WTC11 (cell line): ENCODE data around the gene KLHL10. TPM values are rescaled to one million over a fixed set of nuclear protein-coding genes. Genes with fewer than 3 reads are reported as not detected.

Source experiments
- ATAC-seq: fragments of 200-7000 bp; cut with Tn5 transposase; 2 replicates; pipeline ENCODE4 v1.10.0; 2021; ENCODE audit warnings: mild to moderate bottlenecking, moderate library complexity
- CTCF ChIA-PET: fragments of 300-600 bp; sonication (Branson Sonifier 250); formaldehyde crosslinking; loops from one replicate; lab custom pipeline; 2021; ENCODE audit warnings: antibody characterized with exemption; lab: Charles Lee
- POLR2A ChIA-PET: fragments of 350-600 bp; sonication (Branson Sonifier 250); formaldehyde crosslinking; loops from one replicate; lab custom pipeline; 2021; ENCODE audit warnings: antibody characterized with exemption; lab: Charles Lee
- DNase-seq: peaks from one replicate; pipeline ENCODE4 v3.0.0; 2021; ENCODE audit warnings: low spot score
- H3K27ac Mint-ChIP-seq: 2 replicates; pipeline ENCODE4 v1.8.0; 2021; ENCODE audit warnings: mixed read lengths
- H3K27me3 Mint-ChIP-seq: 2 replicates; pipeline ENCODE4 v1.8.0; 2021; ENCODE audit warnings: low read depth, mild to moderate bottlenecking, moderate library complexity, mixed read lengths
- H3K36me3 Mint-ChIP-seq: 2 replicates; pipeline ENCODE4 v1.8.0; 2021; ENCODE audit warnings: mixed read lengths
- H3K4me1 Mint-ChIP-seq: 2 replicates; pipeline ENCODE4 v1.8.0; 2022; ENCODE audit warnings: mixed read lengths
- H3K4me3 Mint-ChIP-seq: 2 replicates; pipeline ENCODE4 v1.8.0; 2021; ENCODE audit warnings: mild to moderate bottlenecking, moderate library complexity, mixed read lengths
- H3K9me3 Mint-ChIP-seq: 2 replicates; pipeline ENCODE4 v1.8.0; 2021; ENCODE audit warnings: mixed read lengths
- ATF6 ChIP-seq: sonication (generic); formaldehyde crosslinking; IDR thresholded peaks from 2 replicates; pipeline ENCODE4 v1.8.1; 2023; ENCODE audit warnings: mild to moderate bottlenecking, missing genetic modification reagents
- CREB1 ChIP-seq: sonication (generic); formaldehyde crosslinking; IDR thresholded peaks from 2 replicates; pipeline ENCODE4 v1.8.0; 2023; ENCODE audit warnings: mild to moderate bottlenecking, missing genetic modification reagents
- FOXJ3 ChIP-seq: sonication (generic); formaldehyde crosslinking; IDR thresholded peaks from 2 replicates; pipeline ENCODE4 v1.9.0; 2021; ENCODE audit warnings: missing genetic modification reagents, mild to moderate bottlenecking, borderline replicate concordance
- GTF2I ChIP-seq: fragments of 250-450 bp; sonication (Bioruptor Pico); conservative IDR thresholded peaks from 2 replicates; pipeline ENCODE4 v1.4.0; 2021; ENCODE audit warnings: mild to moderate bottlenecking
- NFATC4 ChIP-seq: fragments of 250-450 bp; sonication (Bioruptor Pico); IDR thresholded peaks from 2 replicates; pipeline ENCODE4 v1.9.0; 2021; ENCODE audit warnings: mild to moderate bottlenecking
- NR2C2 ChIP-seq: sonication (generic); formaldehyde crosslinking; IDR thresholded peaks from 2 replicates; pipeline ENCODE4 v1.8.0; 2022; ENCODE audit warnings: mild to moderate bottlenecking, missing genetic modification reagents
- RELA ChIP-seq: sonication (generic); formaldehyde crosslinking; IDR thresholded peaks from 2 replicates; pipeline ENCODE4 v1.8.1; 2022; ENCODE audit warnings: missing genetic modification reagents, mild to moderate bottlenecking, borderline replicate concordance
- SMAD4 ChIP-seq: sonication (generic); formaldehyde crosslinking; IDR thresholded peaks from 2 replicates; pipeline ENCODE4 v1.8.0; 2022; ENCODE audit warnings: mild to moderate bottlenecking, missing genetic modification reagents
- USF1 ChIP-seq: sonication (generic); formaldehyde crosslinking; IDR thresholded peaks from 2 replicates; pipeline ENCODE4 v1.8.0; 2022; ENCODE audit warnings: mild to moderate bottlenecking, missing genetic modification reagents
- ZNF423 ChIP-seq: fragments of 250-450 bp; sonication (Bioruptor Pico); IDR thresholded peaks from 2 replicates; pipeline ENCODE4 v2.1.2; 2022; ENCODE audit warnings: mild to moderate bottlenecking, moderate library complexity
- total RNA-seq: library from RNA; stranded (reverse); gene quantifications from 3 replicates; pipeline ENCODE4 v1.2.3, GENCODE V29; 2021
- TF ChIP-seq, protein P1 (sequence below): sonication (generic); formaldehyde crosslinking; IDR thresholded peaks from 2 replicates; pipeline ENCODE4 v1.8.0; 2022; ENCODE audit warnings: missing genetic modification reagents
- TF ChIP-seq, protein P2 (sequence below): sonication (generic); formaldehyde crosslinking; IDR thresholded peaks from 2 replicates; pipeline ENCODE4 v1.8.1; 2022; ENCODE audit warnings: missing genetic modification reagents, borderline replicate concordance
- TF ChIP-seq, protein P3 (sequence below): sonication (generic); formaldehyde crosslinking; IDR thresholded peaks from 2 replicates; pipeline ENCODE4 v1.8.0; 2022; ENCODE audit warnings: mild to moderate bottlenecking, missing genetic modification reagents
- TF ChIP-seq, protein P4 (sequence below): sonication (generic); formaldehyde crosslinking; IDR thresholded peaks from 2 replicates; pipeline ENCODE4 v1.8.1; 2023; ENCODE audit warnings: mild to moderate bottlenecking, missing genetic modification reagents, borderline replicate concordance
- TF ChIP-seq, protein P5 (sequence below): sonication (generic); formaldehyde crosslinking; IDR thresholded peaks from 2 replicates; pipeline ENCODE4 v1.8.0; 2023; ENCODE audit warnings: missing genetic modification reagents, mild to moderate bottlenecking, borderline replicate concordance
- TF ChIP-seq, protein P6 (sequence below): sonication (generic); formaldehyde crosslinking; IDR thresholded peaks from 2 replicates; pipeline ENCODE4 v1.8.1; 2022; ENCODE audit warnings: mild to moderate bottlenecking, moderate library complexity, missing genetic modification reagents

The KLHL10 gene
- total RNA-seq, 1 experiment from 2014 or later: 0.35 TPM

GRCh38 chr17:41794540-41794975 is 43.1 kb upstream of the KLHL10 start:
- Mint-ChIP-seq H3K27ac (no peak overlapping the region), H3K27me3 (peaks cover 46% of the 10 kb centered on the region), H3K4me3 (no peak overlapping the region), H3K36me3 (no peaks in the 10 kb centered on the region), H3K4me1 (peaks cover 38% of the 10 kb centered on the region), H3K9me3 (no peaks in the 10 kb centered on the region)
- ChIA-PET CTCF (interaction anchor here (0.7 to 10.1 kb wide), 9 partner anchors 8 to 99 kb away, joined by 3 to 252 read pairs (median 4); partner anchors contain the start of genes JUP and KLHL11), POLR2A (interaction anchor here (0.5 to 9.9 kb wide), 5 partner anchors 9 to 629 kb away, joined by 3 to 142 read pairs (median 4); partner anchors contain the start of genes CAVIN1 and JUP)
- DNase-seq (no peak), ATAC-seq (no peak)
- TF ChIP-seq NR2C2 (CRISPR knock-in tag): no peak
- no peak for TF ChIP-seq CREB1 (CRISPR knock-in tag)
- no peak for TF ChIP-seq SMAD4
- TF ChIP-seq, protein P1, sequence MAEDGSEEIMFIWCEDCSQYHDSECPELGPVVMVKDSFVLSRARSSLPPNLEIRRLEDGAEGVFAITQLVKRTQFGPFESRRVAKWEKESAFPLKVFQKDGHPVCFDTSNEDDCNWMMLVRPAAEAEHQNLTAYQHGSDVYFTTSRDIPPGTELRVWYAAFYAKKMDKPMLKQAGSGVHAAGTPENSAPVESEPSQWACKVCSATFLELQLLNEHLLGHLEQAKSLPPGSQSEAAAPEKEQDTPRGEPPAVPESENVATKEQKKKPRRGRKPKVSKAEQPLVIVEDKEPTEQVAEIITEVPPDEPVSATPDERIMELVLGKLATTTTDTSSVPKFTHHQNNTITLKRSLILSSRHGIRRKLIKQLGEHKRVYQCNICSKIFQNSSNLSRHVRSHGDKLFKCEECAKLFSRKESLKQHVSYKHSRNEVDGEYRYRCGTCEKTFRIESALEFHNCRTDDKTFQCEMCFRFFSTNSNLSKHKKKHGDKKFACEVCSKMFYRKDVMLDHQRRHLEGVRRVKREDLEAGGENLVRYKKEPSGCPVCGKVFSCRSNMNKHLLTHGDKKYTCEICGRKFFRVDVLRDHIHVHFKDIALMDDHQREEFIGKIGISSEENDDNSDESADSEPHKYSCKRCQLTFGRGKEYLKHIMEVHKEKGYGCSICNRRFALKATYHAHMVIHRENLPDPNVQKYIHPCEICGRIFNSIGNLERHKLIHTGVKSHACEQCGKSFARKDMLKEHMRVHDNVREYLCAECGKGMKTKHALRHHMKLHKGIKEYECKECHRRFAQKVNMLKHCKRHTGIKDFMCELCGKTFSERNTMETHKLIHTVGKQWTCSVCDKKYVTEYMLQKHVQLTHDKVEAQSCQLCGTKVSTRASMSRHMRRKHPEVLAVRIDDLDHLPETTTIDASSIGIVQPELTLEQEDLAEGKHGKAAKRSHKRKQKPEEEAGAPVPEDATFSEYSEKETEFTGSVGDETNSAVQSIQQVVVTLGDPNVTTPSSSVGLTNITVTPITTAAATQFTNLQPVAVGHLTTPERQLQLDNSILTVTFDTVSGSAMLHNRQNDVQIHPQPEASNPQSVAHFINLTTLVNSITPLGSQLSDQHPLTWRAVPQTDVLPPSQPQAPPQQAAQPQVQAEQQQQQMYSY: no peak
- TF ChIP-seq ZNF423 (CRISPR knock-in tag): no peak
- TF ChIP-seq, protein P2, sequence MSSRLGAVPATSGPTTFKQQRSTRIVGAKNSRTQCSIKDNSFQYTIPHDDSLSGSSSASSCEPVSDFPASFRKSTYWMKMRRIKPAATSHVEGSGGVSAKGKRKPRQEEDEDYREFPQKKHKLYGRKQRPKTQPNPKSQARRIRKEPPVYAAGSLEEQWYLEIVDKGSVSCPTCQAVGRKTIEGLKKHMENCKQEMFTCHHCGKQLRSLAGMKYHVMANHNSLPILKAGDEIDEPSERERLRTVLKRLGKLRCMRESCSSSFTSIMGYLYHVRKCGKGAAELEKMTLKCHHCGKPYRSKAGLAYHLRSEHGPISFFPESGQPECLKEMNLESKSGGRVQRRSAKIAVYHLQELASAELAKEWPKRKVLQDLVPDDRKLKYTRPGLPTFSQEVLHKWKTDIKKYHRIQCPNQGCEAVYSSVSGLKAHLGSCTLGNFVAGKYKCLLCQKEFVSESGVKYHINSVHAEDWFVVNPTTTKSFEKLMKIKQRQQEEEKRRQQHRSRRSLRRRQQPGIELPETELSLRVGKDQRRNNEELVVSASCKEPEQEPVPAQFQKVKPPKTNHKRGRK: no peak
- TF ChIP-seq, protein P3, sequence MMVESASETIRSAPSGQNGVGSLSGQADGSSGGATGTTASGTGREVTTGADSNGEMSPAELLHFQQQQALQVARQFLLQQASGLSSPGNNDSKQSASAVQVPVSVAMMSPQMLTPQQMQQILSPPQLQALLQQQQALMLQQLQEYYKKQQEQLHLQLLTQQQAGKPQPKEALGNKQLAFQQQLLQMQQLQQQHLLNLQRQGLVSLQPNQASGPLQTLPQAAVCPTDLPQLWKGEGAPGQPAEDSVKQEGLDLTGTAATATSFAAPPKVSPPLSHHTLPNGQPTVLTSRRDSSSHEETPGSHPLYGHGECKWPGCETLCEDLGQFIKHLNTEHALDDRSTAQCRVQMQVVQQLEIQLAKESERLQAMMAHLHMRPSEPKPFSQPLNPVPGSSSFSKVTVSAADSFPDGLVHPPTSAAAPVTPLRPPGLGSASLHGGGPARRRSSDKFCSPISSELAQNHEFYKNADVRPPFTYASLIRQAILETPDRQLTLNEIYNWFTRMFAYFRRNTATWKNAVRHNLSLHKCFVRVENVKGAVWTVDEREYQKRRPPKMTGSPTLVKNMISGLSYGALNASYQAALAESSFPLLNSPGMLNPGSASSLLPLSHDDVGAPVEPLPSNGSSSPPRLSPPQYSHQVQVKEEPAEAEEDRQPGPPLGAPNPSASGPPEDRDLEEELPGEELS (CRISPR knock-in tag): no peak
- TF ChIP-seq USF1: no peak
- TF ChIP-seq, protein P4, sequence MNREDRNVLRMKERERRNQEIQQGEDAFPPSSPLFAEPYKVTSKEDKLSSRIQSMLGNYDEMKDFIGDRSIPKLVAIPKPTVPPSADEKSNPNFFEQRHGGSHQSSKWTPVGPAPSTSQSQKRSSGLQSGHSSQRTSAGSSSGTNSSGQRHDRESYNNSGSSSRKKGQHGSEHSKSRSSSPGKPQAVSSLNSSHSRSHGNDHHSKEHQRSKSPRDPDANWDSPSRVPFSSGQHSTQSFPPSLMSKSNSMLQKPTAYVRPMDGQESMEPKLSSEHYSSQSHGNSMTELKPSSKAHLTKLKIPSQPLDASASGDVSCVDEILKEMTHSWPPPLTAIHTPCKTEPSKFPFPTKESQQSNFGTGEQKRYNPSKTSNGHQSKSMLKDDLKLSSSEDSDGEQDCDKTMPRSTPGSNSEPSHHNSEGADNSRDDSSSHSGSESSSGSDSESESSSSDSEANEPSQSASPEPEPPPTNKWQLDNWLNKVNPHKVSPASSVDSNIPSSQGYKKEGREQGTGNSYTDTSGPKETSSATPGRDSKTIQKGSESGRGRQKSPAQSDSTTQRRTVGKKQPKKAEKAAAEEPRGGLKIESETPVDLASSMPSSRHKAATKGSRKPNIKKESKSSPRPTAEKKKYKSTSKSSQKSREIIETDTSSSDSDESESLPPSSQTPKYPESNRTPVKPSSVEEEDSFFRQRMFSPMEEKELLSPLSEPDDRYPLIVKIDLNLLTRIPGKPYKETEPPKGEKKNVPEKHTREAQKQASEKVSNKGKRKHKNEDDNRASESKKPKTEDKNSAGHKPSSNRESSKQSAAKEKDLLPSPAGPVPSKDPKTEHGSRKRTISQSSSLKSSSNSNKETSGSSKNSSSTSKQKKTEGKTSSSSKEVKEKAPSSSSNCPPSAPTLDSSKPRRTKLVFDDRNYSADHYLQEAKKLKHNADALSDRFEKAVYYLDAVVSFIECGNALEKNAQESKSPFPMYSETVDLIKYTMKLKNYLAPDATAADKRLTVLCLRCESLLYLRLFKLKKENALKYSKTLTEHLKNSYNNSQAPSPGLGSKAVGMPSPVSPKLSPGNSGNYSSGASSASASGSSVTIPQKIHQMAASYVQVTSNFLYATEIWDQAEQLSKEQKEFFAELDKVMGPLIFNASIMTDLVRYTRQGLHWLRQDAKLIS (CRISPR knock-in tag): no peak
- TF ChIP-seq GTF2I (CRISPR knock-in tag): no peak
- TF ChIP-seq NFATC4 (CRISPR knock-in tag): no peak
- TF ChIP-seq, protein P5, sequence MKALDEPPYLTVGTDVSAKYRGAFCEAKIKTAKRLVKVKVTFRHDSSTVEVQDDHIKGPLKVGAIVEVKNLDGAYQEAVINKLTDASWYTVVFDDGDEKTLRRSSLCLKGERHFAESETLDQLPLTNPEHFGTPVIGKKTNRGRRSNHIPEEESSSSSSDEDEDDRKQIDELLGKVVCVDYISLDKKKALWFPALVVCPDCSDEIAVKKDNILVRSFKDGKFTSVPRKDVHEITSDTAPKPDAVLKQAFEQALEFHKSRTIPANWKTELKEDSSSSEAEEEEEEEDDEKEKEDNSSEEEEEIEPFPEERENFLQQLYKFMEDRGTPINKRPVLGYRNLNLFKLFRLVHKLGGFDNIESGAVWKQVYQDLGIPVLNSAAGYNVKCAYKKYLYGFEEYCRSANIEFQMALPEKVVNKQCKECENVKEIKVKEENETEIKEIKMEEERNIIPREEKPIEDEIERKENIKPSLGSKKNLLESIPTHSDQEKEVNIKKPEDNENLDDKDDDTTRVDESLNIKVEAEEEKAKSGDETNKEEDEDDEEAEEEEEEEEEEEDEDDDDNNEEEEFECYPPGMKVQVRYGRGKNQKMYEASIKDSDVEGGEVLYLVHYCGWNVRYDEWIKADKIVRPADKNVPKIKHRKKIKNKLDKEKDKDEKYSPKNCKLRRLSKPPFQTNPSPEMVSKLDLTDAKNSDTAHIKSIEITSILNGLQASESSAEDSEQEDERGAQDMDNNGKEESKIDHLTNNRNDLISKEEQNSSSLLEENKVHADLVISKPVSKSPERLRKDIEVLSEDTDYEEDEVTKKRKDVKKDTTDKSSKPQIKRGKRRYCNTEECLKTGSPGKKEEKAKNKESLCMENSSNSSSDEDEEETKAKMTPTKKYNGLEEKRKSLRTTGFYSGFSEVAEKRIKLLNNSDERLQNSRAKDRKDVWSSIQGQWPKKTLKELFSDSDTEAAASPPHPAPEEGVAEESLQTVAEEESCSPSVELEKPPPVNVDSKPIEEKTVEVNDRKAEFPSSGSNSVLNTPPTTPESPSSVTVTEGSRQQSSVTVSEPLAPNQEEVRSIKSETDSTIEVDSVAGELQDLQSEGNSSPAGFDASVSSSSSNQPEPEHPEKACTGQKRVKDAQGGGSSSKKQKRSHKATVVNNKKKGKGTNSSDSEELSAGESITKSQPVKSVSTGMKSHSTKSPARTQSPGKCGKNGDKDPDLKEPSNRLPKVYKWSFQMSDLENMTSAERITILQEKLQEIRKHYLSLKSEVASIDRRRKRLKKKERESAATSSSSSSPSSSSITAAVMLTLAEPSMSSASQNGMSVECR (CRISPR knock-in tag): no peak
- TF ChIP-seq FOXJ3 (CRISPR knock-in tag): no peak
- no peak for TF ChIP-seq RELA (CRISPR knock-in tag)
- TF ChIP-seq ATF6 (CRISPR knock-in tag): no peak
- TF ChIP-seq, protein P6, sequence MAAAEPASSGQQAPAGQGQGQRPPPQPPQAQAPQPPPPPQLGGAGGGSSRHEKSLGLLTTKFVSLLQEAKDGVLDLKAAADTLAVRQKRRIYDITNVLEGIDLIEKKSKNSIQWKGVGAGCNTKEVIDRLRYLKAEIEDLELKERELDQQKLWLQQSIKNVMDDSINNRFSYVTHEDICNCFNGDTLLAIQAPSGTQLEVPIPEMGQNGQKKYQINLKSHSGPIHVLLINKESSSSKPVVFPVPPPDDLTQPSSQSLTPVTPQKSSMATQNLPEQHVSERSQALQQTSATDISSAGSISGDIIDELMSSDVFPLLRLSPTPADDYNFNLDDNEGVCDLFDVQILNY: no peak
